Measurements from ENCODE around the gene COQ3.

COQ3 gene, protein sequence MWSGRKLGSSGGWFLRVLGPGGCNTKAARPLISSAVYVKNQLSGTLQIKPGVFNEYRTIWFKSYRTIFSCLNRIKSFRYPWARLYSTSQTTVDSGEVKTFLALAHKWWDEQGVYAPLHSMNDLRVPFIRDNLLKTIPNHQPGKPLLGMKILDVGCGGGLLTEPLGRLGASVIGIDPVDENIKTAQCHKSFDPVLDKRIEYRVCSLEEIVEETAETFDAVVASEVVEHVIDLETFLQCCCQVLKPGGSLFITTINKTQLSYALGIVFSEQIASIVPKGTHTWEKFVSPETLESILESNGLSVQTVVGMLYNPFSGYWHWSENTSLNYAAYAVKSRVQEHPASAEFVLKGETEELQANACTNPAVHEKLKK

GRCh38 chr6:99393698-99394531 lies at the start of gene COQ3:
COQ3 (minus strand) TSS chr6:99394195; CDS start chr6:99394179, 16 bp downstream.
- DNase-seq = peak; percentile 37

DNA sequence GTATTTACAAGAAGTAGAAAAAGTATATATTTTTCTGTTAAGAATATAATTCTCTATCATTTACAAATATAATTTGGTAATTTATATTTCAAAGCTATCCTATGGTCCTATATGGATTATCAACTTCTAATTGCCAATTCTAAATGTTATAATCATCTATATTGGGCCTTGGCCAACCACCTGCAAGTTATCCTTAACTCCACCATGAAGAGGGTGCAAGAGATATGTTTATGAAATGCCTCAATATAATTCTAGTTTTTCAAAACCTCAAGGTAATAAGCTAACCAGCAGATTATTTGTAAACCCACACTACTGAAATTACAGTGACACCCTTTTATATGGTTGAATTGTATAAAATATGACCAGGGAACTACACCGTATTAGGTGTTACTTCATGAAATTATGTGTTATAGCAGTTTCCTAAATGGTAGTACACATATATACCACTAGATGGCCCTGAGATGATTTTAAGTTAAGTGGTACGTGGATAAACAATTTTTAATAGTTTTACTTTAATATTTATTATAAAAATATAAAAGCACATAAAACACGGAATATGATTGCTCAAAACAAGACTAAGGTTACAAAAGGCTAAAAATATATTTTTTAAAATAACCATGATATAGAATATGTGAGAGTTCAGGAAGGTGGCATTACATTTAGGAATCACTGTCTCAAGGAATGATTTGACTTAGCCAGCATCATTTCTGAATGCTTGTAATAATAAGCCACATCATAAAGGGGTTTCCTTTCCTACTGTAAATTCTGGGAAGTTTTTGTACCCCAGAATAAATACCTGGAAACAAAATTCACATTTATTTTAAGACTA lies 40.9 kb upstream of the COQ3 start:
- no peak for DNase-seq

GRCh38 chr6:99432877-99433276 lies 38.9 kb upstream of the COQ3 start:
- DNase-seq = no peak

GRCh38 chr6:99431901-99432300 lies 37.9 kb upstream of the COQ3 start:
- no peak for DNase-seq

- no peak for DNase-seq
Measured at GRCh38 chr6:99427988-99428387, 34.0 kb upstream of the COQ3 start.

DNA sequence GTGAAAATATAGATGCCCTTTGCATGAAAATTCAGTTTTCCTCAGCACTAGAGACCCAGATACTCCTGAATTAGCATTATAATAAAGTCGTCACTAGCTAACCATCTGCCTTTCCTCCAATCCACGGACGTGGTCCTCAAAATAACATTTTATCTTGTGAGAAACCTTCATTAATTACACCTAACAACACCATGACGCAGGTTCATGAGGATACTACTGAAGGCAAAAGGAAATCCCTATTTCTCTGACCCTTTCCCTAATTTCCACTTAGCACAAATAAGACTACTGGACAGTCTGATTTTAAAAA lies 32.4 kb upstream of the COQ3 start:
- DNase-seq = no peak

GRCh38 chr6:99425647-99426450 lies 31.9 kb upstream of the COQ3 start:
- peak; percentile 90 for DNase-seq

GRCh38 chr6:99424761-99425646 lies 31.0 kb upstream of the COQ3 start, which contains the start of gene PNISR:
PNISR (minus strand) TSS chr6:99425308; CDS start chr6:99414659, 10,649 bp downstream.
- DNase-seq = peak; percentile 91

DNA sequence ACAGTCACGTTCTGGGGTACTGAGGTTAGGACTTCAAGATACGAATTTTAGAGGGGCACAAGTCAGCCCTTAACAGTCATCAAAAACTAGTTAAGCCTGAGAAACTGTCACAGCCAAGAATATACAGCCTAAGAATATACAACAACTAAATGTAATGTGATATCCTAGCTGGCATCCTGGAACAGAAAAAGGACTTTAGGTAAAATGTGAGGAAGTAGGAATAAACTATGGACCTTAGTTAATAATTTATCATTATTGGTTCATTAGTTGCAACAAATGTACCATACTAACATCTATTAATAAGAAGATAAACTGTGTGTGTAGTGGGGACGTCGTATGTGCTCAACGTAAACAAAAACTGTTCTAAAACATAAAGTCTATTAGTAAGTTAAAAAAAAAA lies 30.0 kb upstream of the COQ3 start:
- no peak for DNase-seq

GRCh38 chr6:99422912-99423311 lies 28.9 kb upstream of the COQ3 start:
- no peak for DNase-seq

GRCh38 chr6:99416892-99417767 lies 23.1 kb upstream of the COQ3 start:
- no peak for DNase-seq

DNA sequence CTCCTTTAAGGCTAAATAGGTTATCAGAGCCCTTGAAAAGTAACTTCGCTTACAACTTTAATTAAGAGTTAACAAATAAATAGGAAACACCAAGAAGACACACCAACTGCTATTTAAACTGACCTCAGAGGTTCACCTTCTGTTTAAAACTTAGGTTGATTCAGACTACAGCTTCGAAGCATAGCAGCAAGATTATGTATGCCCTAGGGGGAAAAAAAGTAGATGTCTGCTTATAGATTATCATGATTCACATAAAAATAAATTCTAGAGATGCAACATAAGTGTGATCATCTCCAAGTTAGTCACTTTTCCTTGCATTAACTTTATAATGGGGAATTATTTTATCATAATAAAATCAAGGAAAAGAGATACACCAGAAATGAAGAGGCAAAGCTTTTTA lies 22.2 kb upstream of the COQ3 start:
- DNase-seq = no peak

GRCh38 chr6:99415446-99415845 lies 21.5 kb upstream of the COQ3 start:
- DNase-seq = no peak

GRCh38 chr6:99412065-99412464 lies 18.1 kb upstream of the COQ3 start:
- DNase-seq = no peak

- no peak for DNase-seq
Measured at GRCh38 chr6:99409672-99410071, 15.7 kb upstream of the COQ3 start.

GRCh38 chr6:99407076-99407475 lies 13.1 kb upstream of the COQ3 start:
- no peak for DNase-seq

GRCh38 chr6:99402448-99402847 lies 8.5 kb upstream of the COQ3 start:
- DNase-seq = no peak

DNA sequence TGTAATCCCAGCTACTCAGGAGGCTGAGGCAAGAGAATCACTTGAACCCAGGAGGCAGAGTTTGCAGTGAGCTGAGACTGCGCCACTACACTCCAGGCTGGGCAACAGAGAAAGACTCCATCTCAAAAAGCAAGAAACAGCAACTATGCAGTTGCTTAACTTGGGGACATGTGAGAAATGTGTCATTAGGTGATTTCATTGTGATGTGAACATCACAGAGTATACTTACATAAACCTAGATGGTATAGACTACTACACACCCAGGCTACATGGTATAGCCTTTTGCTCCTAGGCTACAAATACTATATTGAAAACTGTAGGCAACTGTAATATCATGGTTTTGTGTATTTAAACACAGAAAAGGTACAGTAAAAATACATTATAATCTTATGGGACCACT lies 3.3 kb upstream of the COQ3 start:
- DNase-seq = no peak

- no peak for DNase-seq
Measured at GRCh38 chr6:99393366-99393697, 663 bp downstream of the COQ3 start.

- DNase-seq = no peak
Measured at GRCh38 chr6:99390896-99391295, 3.1 kb downstream of the COQ3 start.

DNA sequence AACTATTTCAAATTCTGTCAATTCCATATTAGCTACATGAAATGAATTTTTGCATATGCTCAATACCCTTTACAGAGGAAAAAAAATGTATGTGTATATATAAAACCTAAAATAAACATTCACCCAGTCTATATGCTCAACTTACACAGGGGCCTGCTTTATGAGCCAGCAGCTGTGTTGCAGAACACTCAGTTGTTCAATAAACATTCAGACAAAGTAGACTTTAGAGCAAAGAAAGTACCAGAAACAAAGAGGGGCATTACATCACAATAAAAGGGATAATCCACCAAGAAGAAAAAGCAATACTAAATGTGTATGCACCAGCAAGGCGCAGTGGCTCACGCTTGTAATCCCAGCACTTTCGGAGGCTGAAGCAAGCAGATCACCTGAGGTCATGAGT lies 9.5 kb downstream of the COQ3 start:
- no peak for DNase-seq

All from NCI-H1417 treated with DMSO at 0.1 percent for 48 hours (cell line).